ENCODE measurements around the gene PKIG. TPM values are rescaled to one million over a fixed set of nuclear protein-coding genes. Genes with fewer than 3 reads are reported as not detected.
"Not testable (repeated sequence)": the region's sequence is repeated elsewhere in the genome, so short reads cannot be mapped to it uniquely, and the experiment has no call there.

PKIG gene
- polyA plus RNA-seq, 1 experiment = 186 TPM

GRCh38 chr20:44651434-44651683, 69.0 kb downstream of the PKIG start:
- H3K36me3 ChIP-seq (ENCODE audit: control insufficient read depth, insufficient read depth, low read length) = no peaks in the 10 kb centered on the region
- peaks cover 10% of the 10 kb centered on the region for H3K27me3 ChIP-seq (ENCODE audit: control insufficient read depth, insufficient read depth, low read length)
- no peak for TF ChIP-seq CTCF (IDR thresholded peaks at IDR 0.05; ENCODE audit: insufficient read depth, low read depth, low read length)
- DNase-seq (ENCODE audit: low read depth) = no peak
- POLR2A ChIA-PET = no interaction called here
- CTCF ChIA-PET = interaction anchor here (1.7 to 2.5 kb wide), 3 partner anchors 9 to 34 kb away, joined by 4 to 8 read pairs (median 5); no protein-coding TSS in a partner anchor
- H3K4me3 ChIP-seq (ENCODE audit: low read depth, low read length) = peak overlapping the region; percentile 58

- ChIA-PET CTCF (interaction anchor here (1.7 to 2.5 kb wide), 3 partner anchors 10 to 33 kb away, joined by 4 to 8 read pairs (median 5); no protein-coding TSS in a partner anchor), POLR2A (no interaction called here)
- Histone ChIP-seq H3K4me3 (ENCODE audit: low read depth, low read length) (peak within 1 kb of the TSS; percentile 58), H3K27me3 (ENCODE audit: control insufficient read depth, insufficient read depth, low read length) (peaks cover 10% of the 10 kb centered on the region), H3K36me3 (ENCODE audit: control insufficient read depth, insufficient read depth, low read length) (no peaks in the 10 kb centered on the region)
- no peak for DNase-seq (ENCODE audit: low read depth)
- TF ChIP-seq CTCF (IDR thresholded peaks at IDR 0.05; ENCODE audit: insufficient read depth, low read depth, low read length) = peak; percentile 10; the same call in 1 of the 2 replicates
Observed at GRCh38 chr20:44651684-44652423, 69.5 kb downstream of the PKIG start, which contains the start of gene ADA. ADA (minus strand) TSS chr20:44651699; CDS start chr20:44651607, 92 bp downstream.

GRCh38 chr20:44653546-44653945, 71.2 kb downstream of the PKIG start:
- Histone ChIP-seq H3K36me3 (ENCODE audit: control insufficient read depth, insufficient read depth, low read length) (no peaks in the 10 kb centered on the region), H3K4me3 (ENCODE audit: low read depth, low read length) (no peak overlapping the region), H3K27me3 (ENCODE audit: control insufficient read depth, insufficient read depth, low read length) (peaks cover 12% of the 10 kb centered on the region)
- no peak for TF ChIP-seq CTCF (IDR thresholded peaks at IDR 0.05; ENCODE audit: insufficient read depth, low read depth, low read length)
- CTCF ChIA-PET = interaction anchor here (0.8 to 1.2 kb wide), 2 partner anchors 13 to 32 kb away, joined by 3 to 6 read pairs; no protein-coding TSS in a partner anchor
- DNase-seq (ENCODE audit: low read depth) = no peak
- POLR2A ChIA-PET = no interaction called here

- POLR2A ChIA-PET; DNase-seq (ENCODE audit: low read depth); H3K36me3 ChIP-seq (ENCODE audit: control insufficient read depth, insufficient read depth, low read length); H3K4me3 ChIP-seq (ENCODE audit: low read depth, low read length): not testable (repeated sequence)
- CTCF ChIA-PET = interaction anchor here (1.2 kb wide), 1 partner anchor 12 kb away, joined by 3 read pairs; no protein-coding TSS in a partner anchor
- peaks cover 12% of the 10 kb centered on the region for H3K27me3 ChIP-seq (ENCODE audit: control insufficient read depth, insufficient read depth, low read length)
Observed at GRCh38 chr20:44654210-44654609, 71.8 kb downstream of the PKIG start.

- Histone ChIP-seq H3K27me3 (ENCODE audit: control insufficient read depth, insufficient read depth, low read length) (peaks cover 12% of the 10 kb centered on the region), H3K36me3 (ENCODE audit: control insufficient read depth, insufficient read depth, low read length) (no peaks in the 10 kb centered on the region), H3K4me3 (ENCODE audit: low read depth, low read length) (no peak overlapping the region)
- no peak for TF ChIP-seq CTCF (IDR thresholded peaks at IDR 0.05; ENCODE audit: insufficient read depth, low read depth, low read length)
- ChIA-PET CTCF (interaction anchor here (1.6 kb wide), 1 partner anchor 26 kb away, joined by 5 read pairs; no protein-coding TSS in a partner anchor), POLR2A (no interaction called here)
- DNase-seq (ENCODE audit: low read depth) = no peak
Observed at GRCh38 chr20:44656448-44656847, 74.1 kb downstream of the PKIG start.
